GM12864 (cell line): Measurements from ENCODE around the gene RGS4.

ENCODE experiments used
- DNase-seq: peaks from one replicate; pipeline ENCODE4 v3.0.0-alpha.2; 2011; ENCODE audit warnings: low read depth
- H3K4me3 ChIP-seq: 2 replicates; pipeline ENCODE4 v1.5.1; 2011; ENCODE audit warnings: mild to moderate bottlenecking, low read depth, low read length, control low read depth
- CTCF ChIP-seq: IDR thresholded peaks from 2 replicates; pipeline ENCODE4 v1.5.1; 2011; ENCODE audit warnings: low read depth, mild to moderate bottlenecking, moderate library complexity, low read length, control low read depth, inconsistent platforms; ENCODE audit errors: missing control alignments

Gene RGS4

GRCh38 chr1:163107655-163108054 is 38.5 kb downstream of the RGS4 start:
- no peak for TF ChIP-seq CTCF
- H3K4me3 ChIP-seq = no peak overlapping the region
- no peak for DNase-seq

DNA sequence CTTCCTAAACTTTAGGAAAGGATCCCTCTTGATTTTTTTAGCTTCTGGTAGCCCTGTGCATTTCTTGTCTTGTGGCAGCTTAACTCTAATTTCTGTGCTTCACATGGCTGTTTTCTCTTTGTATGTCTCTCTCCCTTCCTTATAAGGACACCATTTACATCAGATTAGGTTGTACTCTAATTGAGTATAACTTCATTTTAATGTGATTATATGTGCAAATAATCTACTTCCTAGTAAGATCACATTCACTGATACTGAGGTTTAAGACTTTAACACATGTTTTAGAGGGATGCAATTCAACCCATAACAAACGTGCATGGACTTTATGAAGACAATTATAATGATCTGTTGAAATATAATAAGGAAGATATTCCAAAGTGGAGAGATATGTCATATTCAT is 46.7 kb downstream of the RGS4 start:
- H3K4me3 ChIP-seq = no peak overlapping the region
- DNase-seq = no peak
- no peak for TF ChIP-seq CTCF

DNA sequence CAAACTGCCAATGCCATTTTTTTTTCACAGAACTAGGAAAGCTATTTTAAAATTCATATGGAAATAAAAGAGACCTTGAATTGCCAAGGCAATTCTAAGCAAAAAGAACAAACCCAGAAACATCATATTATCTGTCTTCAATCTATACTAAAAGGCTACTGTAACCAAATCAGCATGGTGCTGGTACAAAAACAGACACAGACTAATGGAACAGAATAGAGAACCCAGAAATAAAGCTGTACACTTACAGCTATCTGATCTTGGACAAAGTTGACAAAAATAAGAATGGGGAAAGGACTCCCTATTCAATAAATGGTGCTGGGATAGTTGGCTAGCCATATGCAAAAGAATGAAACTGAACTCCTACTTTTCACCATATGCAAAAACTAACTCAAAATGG is 50.5 kb downstream of the RGS4 start:
- TF ChIP-seq CTCF = no peak
- H3K4me3 ChIP-seq = no peak overlapping the region
- DNase-seq = no peak

DNA sequence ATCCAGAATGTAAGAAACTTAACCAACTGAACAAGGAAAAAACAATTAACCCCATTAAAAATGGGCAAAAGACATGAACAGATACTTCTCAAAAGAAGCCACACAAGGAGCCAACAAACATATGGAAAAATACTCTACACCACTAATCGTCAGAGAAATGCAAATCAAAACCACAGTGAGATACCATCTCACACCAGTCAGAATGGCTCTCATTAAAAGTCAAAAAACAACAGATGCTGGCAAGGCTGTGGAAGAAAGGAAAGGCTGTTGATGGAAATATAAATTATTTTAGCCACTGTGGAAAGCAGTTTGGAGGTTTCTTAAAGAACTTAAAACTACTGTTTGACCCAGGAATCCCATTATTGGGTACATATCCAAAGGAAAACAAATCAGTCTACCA is 51.2 kb downstream of the RGS4 start:
- H3K4me3 ChIP-seq = no peak overlapping the region
- no peak for DNase-seq
- TF ChIP-seq CTCF = no peak

GRCh38 chr1:163124812-163125211 is 55.7 kb downstream of the RGS4 start:
- H3K4me3 ChIP-seq = no peak overlapping the region
- no peak for TF ChIP-seq CTCF
- DNase-seq = no peak
